HCT116 (cell line): Measurements from ENCODE around the gene EBI3. TPM values are rescaled to one million over a fixed set of nuclear protein-coding genes. Genes with fewer than 3 reads are reported as not detected.

Experiments used
- ATAC-seq: fragments of 200-7000 bp; cut with Tn5 transposase; 2 replicates; pipeline ENCODE4 v1.9.1; 2020; ENCODE audit warnings: mild to moderate bottlenecking, moderate library complexity
- BruUV-seq: library from RNA; stranded (reverse); fragments of 400-500 nt; replicated peaks from 2 replicates; lab custom pipeline; 2021; lab: Mats Ljungman, UMichigan
- CTCF ChIA-PET: fragments of 300-600 bp; sonication (Branson Sonifier 250); formaldehyde crosslinking; loops from one replicate; lab custom pipeline; 2021; ENCODE audit warnings: antibody characterized with exemption; lab: Charles Lee
- POLR2A ChIA-PET: fragments of 300-600, 350-600 bp; sonication (Branson Sonifier 250); formaldehyde crosslinking; loops from one replicate; lab custom pipeline; 2021; ENCODE audit warnings: antibody characterized with exemption; lab: Charles Lee
- RAD21 ChIA-PET, 2 experiments: fragments of 300-600 bp; sonication (Branson Sonifier 250); formaldehyde crosslinking; loops; one replicate each; lab custom pipeline; 2023; ENCODE audit warnings: low total read pairs in 2 of 2; ENCODE audit not compliant: uncharacterized antibody in 2 of 2, unreplicated experiment in 2 of 2, low non-redundant PET in 1 of 2; lab: Charles Lee
- DNase-seq: peaks from one replicate; pipeline ENCODE4 v3.0.0-alpha.2; 2010; ENCODE audit warnings: low read depth, low spot score
- H2AFZ ChIP-seq: fragments of 200-600 bp; shearing (Covaris generic), sonication (generic); 2 replicates; pipeline ENCODE4 v1.6.1; 2017; ENCODE audit warnings: low read depth, mixed run types, mixed read lengths, antibody characterized with exemption, low read length; ENCODE audit not compliant: poor library complexity, severe bottlenecking
- H3K27ac ChIP-seq: 2 replicates; pipeline ENCODE4 v1.5.1; 2012; ENCODE audit warnings: low read depth, low read length
- H3K27me3 ChIP-seq: fragments of 200-600 bp; sonication (generic); 2 replicates; pipeline ENCODE4 v1.6.1; 2016; ENCODE audit warnings: mixed run types, low read length, mixed read lengths; ENCODE audit not compliant: insufficient read depth
- H3K36me3 ChIP-seq, 2 experiments: fragments of 200-500 bp in 1 of 2; fragments of 200-600 bp in 1 of 2; sonication (Bioruptor generic) in 1 of 2; sonication (generic) in 1 of 2; 2 replicates each; pipeline versions ENCODE4 v1.5.1 to v1.6.1; 2014 to 2016; ENCODE audit warnings: low read length in 2 of 2, inconsistent platforms in 1 of 2, mixed read lengths in 1 of 2, mixed run types in 1 of 2; ENCODE audit not compliant: insufficient read depth in 2 of 2, control insufficient read depth in 1 of 2
- H3K4me1 ChIP-seq, 2 experiments: fragments of 200-600 bp in 1 of 2; sonication (generic) in 1 of 2; 2 replicates each; pipeline versions ENCODE4 v1.5.1 to v1.6.1; 2012 to 2017; ENCODE audit warnings: low read length in 2 of 2, inconsistent platforms in 1 of 2, mild to moderate bottlenecking in 1 of 2, mixed read lengths in 1 of 2, mixed run types in 1 of 2, moderate library complexity in 1 of 2; ENCODE audit not compliant: insufficient read depth in 2 of 2, control insufficient read depth in 1 of 2
- H3K4me2 ChIP-seq: fragments of 200-600 bp; sonication (generic); 2 replicates; pipeline ENCODE4 v1.6.1; 2017; ENCODE audit warnings: mixed run types, low read length, mixed read lengths
- H3K4me3 ChIP-seq, 2 experiments: fragments of 200-600 bp in 1 of 2; sonication (generic) in 1 of 2; replicated peaks in 1 of 2; 2 replicates each; pipeline ENCODE4 v1.5.1; 2011 to 2016; ENCODE audit warnings: low read length in 2 of 2, control low read depth in 1 of 2, low read depth in 1 of 2, mild to moderate bottlenecking in 1 of 2, mixed read lengths in 1 of 2, mixed run types in 1 of 2
- H3K79me2 ChIP-seq: fragments of 200-600 bp; sonication (generic); 2 replicates; pipeline ENCODE4 v1.6.1; 2017; ENCODE audit warnings: mild to moderate bottlenecking, mixed run types, low read length, moderate library complexity, mixed read lengths; ENCODE audit not compliant: insufficient read depth
- H3K9ac ChIP-seq: fragments of 200-600 bp; sonication (generic); 2 replicates; pipeline ENCODE4 v1.6.1; 2016; ENCODE audit warnings: low read length, mixed read lengths
- H3K9me2 ChIP-seq: fragments of 200-600 bp; sonication (generic), shearing (Covaris generic); 2 replicates; pipeline ENCODE4 v1.6.1; 2017; ENCODE audit warnings: mixed run types, mild to moderate bottlenecking, moderate library complexity; ENCODE audit not compliant: insufficient read depth
- H3K9me3 ChIP-seq, 2 experiments: fragments of 200-500 bp in 1 of 2; fragments of 200-600 bp in 1 of 2; sonication (Bioruptor generic) in 1 of 2; sonication (generic) in 1 of 2; 2 replicates each; pipeline ENCODE4 v1.6.1; 2014 to 2017; ENCODE audit warnings: low read length in 2 of 2, mixed read lengths in 2 of 2, inconsistent platforms in 1 of 2, low read depth in 1 of 2, mild to moderate bottlenecking in 1 of 2, mixed run types in 1 of 2, moderate library complexity in 1 of 2; ENCODE audit not compliant: control insufficient read depth in 1 of 2, insufficient read depth in 1 of 2
- H4K20me1 ChIP-seq: fragments of 200-600 bp; sonication (generic), shearing (Covaris generic); 2 replicates; pipeline ENCODE4 v1.6.1; 2017; ENCODE audit warnings: mixed run types, mild to moderate bottlenecking, moderate library complexity; ENCODE audit not compliant: insufficient read depth
- ATF3 ChIP-seq: IDR thresholded peaks from 2 replicates; pipeline ENCODE4 v1.6.1; 2012
- CBX3 ChIP-seq: IDR thresholded peaks from 2 replicates; pipeline ENCODE4 v1.6.1; 2012; ENCODE audit warnings: low read depth
- CEBPB ChIP-seq: IDR thresholded peaks from 2 replicates; pipeline ENCODE4 v1.6.1; 2012; ENCODE audit warnings: low read depth
- CTCF ChIP-seq, 3 experiments: fragments of 200-600 bp in 1 of 3; sonication (generic) in 1 of 3; IDR thresholded peaks in 2 of 3; conservative IDR thresholded peaks in 1 of 3; 2 replicates each; pipeline ENCODE4 v1.5.1; 2012 to 2017; ENCODE audit warnings: low read depth in 2 of 3, low read length in 2 of 3, antibody characterized with exemption in 1 of 3, borderline replicate concordance in 1 of 3, control low read depth in 1 of 3, mild to moderate bottlenecking in 1 of 3, mixed read lengths in 1 of 3, mixed run types in 1 of 3, moderate library complexity in 1 of 3; ENCODE audit not compliant: insufficient read depth in 1 of 3
- EGR1 ChIP-seq: IDR thresholded peaks from 2 replicates; pipeline ENCODE4 v1.6.1; 2012; ENCODE audit warnings: low read depth
- ELF1 ChIP-seq: IDR thresholded peaks from 2 replicates; pipeline ENCODE4 v1.6.1; 2012; ENCODE audit warnings: low read depth, borderline replicate concordance
- EZH2 ChIP-seq: fragments of 200-600 bp; sonication (generic); IDR thresholded peaks from 2 replicates; pipeline ENCODE4 v1.6.1; 2017; ENCODE audit warnings: antibody characterized with exemption, mixed run types
- EZH2phosphoT487 ChIP-seq: fragments of 200-600 bp; IDR thresholded peaks from 2 replicates; pipeline ENCODE4 v1.6.1; 2018; ENCODE audit warnings: antibody characterized with exemption, borderline replicate concordance
- FOSL1 ChIP-seq: IDR thresholded peaks from 2 replicates; pipeline ENCODE4 v1.6.1; 2012; ENCODE audit warnings: low read depth
- MAX ChIP-seq: IDR thresholded peaks from 2 replicates; pipeline ENCODE4 v1.6.1; 2012
- POLR2A ChIP-seq: IDR thresholded peaks from 2 replicates; pipeline ENCODE4 v1.7.0; 2011; ENCODE audit warnings: borderline replicate concordance; ENCODE audit not compliant: insufficient read depth, insufficient read length; ENCODE audit errors: extremely low read depth
- TCF7L2 ChIP-seq: IDR thresholded peaks from 2 replicates; pipeline ENCODE4 v1.7.0; 2011; ENCODE audit warnings: borderline replicate concordance, inconsistent platforms; ENCODE audit not compliant: insufficient read depth, insufficient read length; ENCODE audit errors: extremely low read depth
- YY1 ChIP-seq: IDR thresholded peaks from 2 replicates; pipeline ENCODE4 v1.6.1; 2011; ENCODE audit warnings: low read length, low read depth, moderate library complexity, mild to moderate bottlenecking; ENCODE audit not compliant: insufficient replicate concordance; ENCODE audit errors: extremely low read depth
- ZFX ChIP-seq: fragments of 450-650 bp; IDR thresholded peaks from 2 replicates; pipeline ENCODE4 v1.6.1; 2017
- ZNF274 ChIP-seq: fragments of 200-500 bp; sonication (Bioruptor generic); IDR thresholded peaks from 2 replicates; pipeline ENCODE4 v1.6.1; 2014; ENCODE audit warnings: mild to moderate bottlenecking, low read depth, low read length, inconsistent platforms
- intact Hi-C: fragments of 100-400 bp; cut with micrococcal nuclease; formaldehyde crosslinking; loops from 2 replicates; pipeline ENCODE4 v1.10.0; 2022
- total RNA-seq: library from RNA; stranded (reverse); gene quantifications from one replicate; pipeline ENCODE4 v1.2.1, GENCODE V29; 2021; ENCODE audit not compliant: unreplicated experiment

The EBI3 gene
- total RNA-seq, 1 experiment from 2014 or later, result 1.2 TPM

GRCh38 chr19:4196587-4197148, 32.7 kb upstream of the EBI3 start:
- H3K9ac ChIP-seq, result no peak overlapping the region
- H4K20me1 ChIP-seq, result no peaks in the 10 kb centered on the region
- H3K4me3 ChIP-seq, result no peak overlapping the region
- ATAC-seq (no peak), DNase-seq (no peak)
- H3K27ac ChIP-seq, result no peak overlapping the region
- H3K9me3 ChIP-seq, result no peaks in the 10 kb centered on the region
- no peak overlapping the region for H2AFZ ChIP-seq
- H3K36me3 ChIP-seq, result no peaks in the 10 kb centered on the region
- H3K4me1 ChIP-seq, result peaks cover 5 to 17% of the 10 kb centered on the region in 2 experiments; a peak in 3 of 4 replicates
- H3K4me2 ChIP-seq, result no peak overlapping the region
- no peaks in the 10 kb centered on the region for H3K79me2 ChIP-seq
- peaks cover 3% of the 10 kb centered on the region; the same call in 1 of the 2 replicates for H3K27me3 ChIP-seq
- ChIA-PET CTCF (no interaction called here), RAD21 (no interaction called here), POLR2A (no interaction called here)
- TF ChIP-seq EZH2phosphoT487 (no peak), ELF1 (no peak), EGR1 (no peak), CEBPB (no peak)
- BruUV-seq, result no TSS peak
- H3K9me2 ChIP-seq, result no peaks in the 10 kb centered on the region
- intact Hi-C loops, result no loop called here

- DNase-seq (no peak), ATAC-seq (no peak)
- no peaks in the 10 kb centered on the region for H3K79me2 ChIP-seq
- no peaks in the 10 kb centered on the region for H4K20me1 ChIP-seq
- CTCF ChIA-PET, result no interaction called here
- H3K27ac ChIP-seq, result no peak overlapping the region
- no peak overlapping the region for H3K4me3 ChIP-seq
- RAD21 ChIA-PET, result no interaction called here
- H3K4me1 ChIP-seq, result peaks cover 5 to 17% of the 10 kb centered on the region in 2 experiments; a peak in 3 of 4 replicates
- TF ChIP-seq MAX, result no peak
- no peak for TF ChIP-seq POLR2A
- TF ChIP-seq ATF3, result no peak
- no peak for TF ChIP-seq CBX3
- TF ChIP-seq CTCF (IDR thresholded peaks at IDR 0.05 in 2 of 3, conservative IDR thresholded peaks at IDR 0.05 in 1 of 3; ENCODE audit: borderline replicate concordance in 1 of 3, insufficient read depth in 1 of 3, low read depth in 2 of 3, low read length in 2 of 3), result no peak
- no peak for TF ChIP-seq FOSL1
- TF ChIP-seq TCF7L2, result no peak
- no peak for TF ChIP-seq EZH2
- no peak for TF ChIP-seq ZFX
- no peak for TF ChIP-seq ZNF274
- no peak for TF ChIP-seq EZH2phosphoT487
- TF ChIP-seq CEBPB, result no peak
- TF ChIP-seq YY1, result no peak
- H3K36me3 ChIP-seq, result no peaks in the 10 kb centered on the region
- no peaks in the 10 kb centered on the region for H3K9me3 ChIP-seq
- H3K4me2 ChIP-seq, result no peak overlapping the region
- H3K9me2 ChIP-seq, result no peaks in the 10 kb centered on the region
- POLR2A ChIA-PET, result no interaction called here
- intact Hi-C loops, result no loop called here
- H3K27me3 ChIP-seq, result peaks cover 3% of the 10 kb centered on the region; the same call in 1 of the 2 replicates
- H2AFZ ChIP-seq, result no peak overlapping the region
- no TSS peak for BruUV-seq
- H3K9ac ChIP-seq, result no peak overlapping the region
Observed at GRCh38 chr19:4197228-4197624, 32.1 kb upstream of the EBI3 start.
